Glutamatergic neuron (in vitro differentiated cells): ENCODE results near the gene PRODH2. TPM values are rescaled to one million over a fixed set of nuclear protein-coding genes. Genes with fewer than 3 reads are reported as not detected.

ENCODE experiments used
- DNase-seq: peaks from one replicate; pipeline ENCODE4 v3.0.0; 2022
- H3K27ac Mint-ChIP-seq: one replicate; pipeline ENCODE4 v1.8.0; 2020; ENCODE audit warnings: mild to moderate bottlenecking, mixed read lengths, inconsistent platforms; ENCODE audit not compliant: unreplicated experiment
- H3K27me3 Mint-ChIP-seq: one replicate; pipeline ENCODE4 v1.8.0; 2020; ENCODE audit warnings: mild to moderate bottlenecking, moderate library complexity, mixed read lengths, inconsistent platforms; ENCODE audit not compliant: unreplicated experiment
- H3K36me3 Mint-ChIP-seq: one replicate; pipeline ENCODE4 v1.8.0; 2020; ENCODE audit warnings: mild to moderate bottlenecking, mixed read lengths, inconsistent platforms; ENCODE audit not compliant: unreplicated experiment
- H3K4me1 Mint-ChIP-seq: one replicate; pipeline ENCODE4 v1.8.0; 2020; ENCODE audit warnings: mild to moderate bottlenecking, low read depth, mixed read lengths, inconsistent platforms; ENCODE audit not compliant: unreplicated experiment
- H3K4me3 Mint-ChIP-seq: one replicate; pipeline ENCODE4 v1.8.0; 2020; ENCODE audit warnings: mild to moderate bottlenecking, mixed read lengths, inconsistent platforms; ENCODE audit not compliant: unreplicated experiment
- H3K9me3 Mint-ChIP-seq: one replicate; pipeline ENCODE4 v1.8.0; 2020; ENCODE audit warnings: mild to moderate bottlenecking, moderate library complexity, mixed read lengths, inconsistent platforms; ENCODE audit not compliant: unreplicated experiment
- CTCF ChIP-seq: fragments of 200-600 bp; sonication (generic); IDR thresholded peaks from one replicate; pipeline ENCODE4 v1.5.0; 2021; ENCODE audit not compliant: partially characterized antibody, unreplicated experiment
- total RNA-seq: library from RNA; stranded (reverse); fragmentation: NEBNext Ultra II Directional; extraction: Animal tissue kit (Norgen Biotek cat#: 25700); gene quantifications from one replicate; pipeline ENCODE4 v1.2.1, GENCODE V29; 2021; ENCODE audit not compliant: unreplicated experiment

PRODH2 gene
- total RNA-seq, 1 donor from 2014 or later: 0.64 TPM

- TF ChIP-seq CTCF: no peak
- no peaks in the 10 kb centered on the region for H3K36me3 Mint-ChIP-seq
- no peak for DNase-seq
- no peaks in the 10 kb centered on the region for H3K4me1 Mint-ChIP-seq
- H3K4me3 Mint-ChIP-seq: no peak overlapping the region
- H3K9me3 Mint-ChIP-seq: peaks cover 3% of the 10 kb centered on the region
- H3K27me3 Mint-ChIP-seq: peaks cover 13% of the 10 kb centered on the region
- no peak overlapping the region for H3K27ac Mint-ChIP-seq
Measured at GRCh38 chr19:35791814-35792279, 20.8 kb downstream of the PRODH2 start.

GRCh38 chr19:35790981-35791813 lies 21.4 kb downstream of the PRODH2 start:
- H3K27me3 Mint-ChIP-seq: peaks cover 8% of the 10 kb centered on the region
- H3K4me1 Mint-ChIP-seq: peaks cover under 1% of the 10 kb centered on the region
- TF ChIP-seq CTCF: no peak
- no peak overlapping the region for H3K4me3 Mint-ChIP-seq
- H3K27ac Mint-ChIP-seq: no peak overlapping the region
- H3K36me3 Mint-ChIP-seq: peaks cover 1% of the 10 kb centered on the region
- DNase-seq: no peak
- peaks cover 3% of the 10 kb centered on the region for H3K9me3 Mint-ChIP-seq

GRCh38 chr19:35789978-35790944 lies 22.4 kb downstream of the PRODH2 start:
- Mint-ChIP-seq H3K4me1 (peaks cover 3% of the 10 kb centered on the region), H3K36me3 (peaks cover 5% of the 10 kb centered on the region), H3K4me3 (no peak overlapping the region), H3K27me3 (peaks cover 4% of the 10 kb centered on the region), H3K27ac (no peak overlapping the region), H3K9me3 (peaks cover 3% of the 10 kb centered on the region)
- DNase-seq: no peak
- TF ChIP-seq CTCF: no peak

GRCh38 chr19:35789195-35789977 lies 23.3 kb downstream of the PRODH2 start:
- H3K36me3 Mint-ChIP-seq: peaks cover 5% of the 10 kb centered on the region
- H3K27ac Mint-ChIP-seq: no peak overlapping the region
- H3K4me3 Mint-ChIP-seq: no peak overlapping the region
- H3K4me1 Mint-ChIP-seq: peaks cover 3% of the 10 kb centered on the region
- no peak for TF ChIP-seq CTCF
- DNase-seq: no peak
- peaks cover 3% of the 10 kb centered on the region for H3K9me3 Mint-ChIP-seq
- peaks cover 4% of the 10 kb centered on the region for H3K27me3 Mint-ChIP-seq
